Esophagus muscularis mucosa (tissue), 3 donors: ENCODE results near the gene BCL6B.

ENCODE experiments used
- POLR2A ChIP-seq: fragments of 450-650 bp; IDR thresholded peaks from one replicate; pipeline ENCODE4 v1.6.1; 2017; ENCODE audit warnings: antibody characterized with exemption, moderate library complexity, mild to moderate bottlenecking, low read depth
- TF ChIP-seq, protein P1 (sequence below), 3 experiments: fragments of 200-600 bp in 2 of 3; fragments of 450-650 bp in 1 of 3; sonication (generic) in 2 of 3; IDR thresholded peaks; one replicate each; pipeline ENCODE4 v1.5.1; 2017 to 2019; ENCODE audit warnings: antibody characterized with exemption in 3 of 3, mild to moderate bottlenecking in 2 of 3, moderate library complexity in 1 of 3

DNA sequence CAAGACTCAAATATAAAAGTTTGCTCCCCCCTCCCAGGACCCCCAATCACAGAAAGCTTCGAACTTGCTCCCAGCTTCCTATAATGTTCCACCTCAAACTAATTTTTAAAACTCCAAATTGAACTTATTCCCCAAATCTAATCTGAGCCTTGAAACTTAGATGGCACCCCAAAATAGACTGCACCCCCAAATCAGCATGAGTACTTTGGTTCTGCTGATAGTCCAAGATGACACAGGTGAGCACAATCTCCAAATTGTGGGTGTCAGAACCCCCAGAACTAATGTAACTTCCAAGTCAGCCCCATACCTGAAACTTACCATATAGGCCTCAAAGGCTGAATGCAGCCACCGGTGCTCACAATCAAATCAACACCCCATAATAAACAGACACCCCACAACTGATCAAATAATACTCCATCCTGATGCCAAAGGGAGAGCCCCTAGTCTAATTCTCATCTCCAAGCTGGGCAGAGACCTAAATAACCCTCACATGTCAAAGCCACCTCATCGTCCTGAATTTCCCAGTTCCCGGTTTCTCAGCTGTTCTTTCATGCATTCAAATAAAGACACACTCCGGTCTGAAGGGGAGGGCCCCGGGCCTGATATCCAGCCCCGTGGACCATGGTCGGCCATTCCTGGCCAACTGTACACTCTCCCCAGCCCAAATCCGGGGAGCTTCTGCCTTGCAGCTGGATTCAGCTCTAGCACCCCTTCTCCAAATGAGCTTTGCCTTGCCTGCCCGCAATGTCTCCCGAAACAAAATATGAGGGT, 1.8 kb upstream of the BCL6B start:
- TF ChIP-seq POLR2A, result no peak
- TF ChIP-seq, protein P1, sequence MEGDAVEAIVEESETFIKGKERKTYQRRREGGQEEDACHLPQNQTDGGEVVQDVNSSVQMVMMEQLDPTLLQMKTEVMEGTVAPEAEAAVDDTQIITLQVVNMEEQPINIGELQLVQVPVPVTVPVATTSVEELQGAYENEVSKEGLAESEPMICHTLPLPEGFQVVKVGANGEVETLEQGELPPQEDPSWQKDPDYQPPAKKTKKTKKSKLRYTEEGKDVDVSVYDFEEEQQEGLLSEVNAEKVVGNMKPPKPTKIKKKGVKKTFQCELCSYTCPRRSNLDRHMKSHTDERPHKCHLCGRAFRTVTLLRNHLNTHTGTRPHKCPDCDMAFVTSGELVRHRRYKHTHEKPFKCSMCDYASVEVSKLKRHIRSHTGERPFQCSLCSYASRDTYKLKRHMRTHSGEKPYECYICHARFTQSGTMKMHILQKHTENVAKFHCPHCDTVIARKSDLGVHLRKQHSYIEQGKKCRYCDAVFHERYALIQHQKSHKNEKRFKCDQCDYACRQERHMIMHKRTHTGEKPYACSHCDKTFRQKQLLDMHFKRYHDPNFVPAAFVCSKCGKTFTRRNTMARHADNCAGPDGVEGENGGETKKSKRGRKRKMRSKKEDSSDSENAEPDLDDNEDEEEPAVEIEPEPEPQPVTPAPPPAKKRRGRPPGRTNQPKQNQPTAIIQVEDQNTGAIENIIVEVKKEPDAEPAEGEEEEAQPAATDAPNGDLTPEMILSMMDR (IDR thresholded peaks at IDR 0.05), result no peak
